Activated T-cell treated with anti-CD3 and anti-CD28 coated beads for 1 hour (primary cell): ENCODE measurements around the gene C1QC.

Experiments
- DNase-seq: peaks from one replicate; pipeline ENCODE4 v3.0.0-alpha.2; 2020; ENCODE audit warnings: low read depth

The C1QC gene

DNA sequence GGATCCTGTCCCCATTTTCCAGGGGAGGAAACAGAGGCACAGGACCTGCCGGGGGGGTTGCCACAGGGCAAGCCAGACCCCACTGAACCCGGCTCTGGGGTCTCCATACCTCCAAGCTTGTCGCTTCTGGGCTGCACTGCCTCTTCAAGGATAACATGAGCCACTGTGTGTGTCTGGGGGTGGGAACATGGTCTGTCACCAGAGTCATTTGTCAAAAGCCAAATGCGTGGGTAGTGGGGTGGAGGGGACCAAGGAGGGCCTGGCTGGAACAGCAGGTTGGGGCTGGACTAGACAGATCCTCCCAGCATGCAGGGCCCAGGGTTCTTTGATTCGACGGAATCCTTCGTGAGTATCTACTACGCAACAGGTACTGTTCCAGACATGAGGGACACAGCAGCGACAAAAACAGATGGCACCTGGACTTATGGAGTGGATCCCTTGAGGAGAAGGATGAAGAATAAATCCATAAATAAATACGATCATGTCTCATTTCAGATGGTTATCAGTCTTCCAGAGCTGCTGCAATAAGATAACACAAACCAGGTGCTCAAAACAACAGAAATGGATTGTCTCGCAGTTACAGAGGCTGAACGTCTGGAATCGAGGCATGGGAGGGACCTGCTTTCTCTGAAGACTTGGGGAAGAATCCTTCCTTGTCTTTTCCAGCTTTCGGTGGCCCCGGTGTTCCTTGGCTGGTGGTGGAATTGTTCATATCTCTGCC is 38.3 kb downstream of the C1QC start:
- no peak for DNase-seq

DNA sequence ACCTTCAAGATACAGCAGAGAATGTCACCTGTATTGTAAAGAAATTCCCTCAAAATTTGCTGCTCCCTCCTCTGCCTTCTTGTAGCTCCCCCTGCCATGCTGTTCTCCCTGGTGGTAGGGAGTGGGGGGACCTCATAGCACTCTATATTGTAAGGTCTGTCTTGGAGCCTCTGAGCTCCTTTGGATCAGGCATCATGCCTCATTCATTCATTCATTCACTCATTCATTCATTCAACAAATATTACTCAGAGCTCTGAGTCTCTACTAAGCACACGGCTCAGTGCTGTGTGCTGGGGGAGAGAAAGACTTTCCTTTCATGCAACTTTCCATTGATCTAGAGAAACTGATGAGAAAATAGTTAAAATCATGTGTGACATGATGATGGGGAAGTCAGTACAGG is 40.1 kb downstream of the C1QC start:
- DNase-seq, result no peak

DNA sequence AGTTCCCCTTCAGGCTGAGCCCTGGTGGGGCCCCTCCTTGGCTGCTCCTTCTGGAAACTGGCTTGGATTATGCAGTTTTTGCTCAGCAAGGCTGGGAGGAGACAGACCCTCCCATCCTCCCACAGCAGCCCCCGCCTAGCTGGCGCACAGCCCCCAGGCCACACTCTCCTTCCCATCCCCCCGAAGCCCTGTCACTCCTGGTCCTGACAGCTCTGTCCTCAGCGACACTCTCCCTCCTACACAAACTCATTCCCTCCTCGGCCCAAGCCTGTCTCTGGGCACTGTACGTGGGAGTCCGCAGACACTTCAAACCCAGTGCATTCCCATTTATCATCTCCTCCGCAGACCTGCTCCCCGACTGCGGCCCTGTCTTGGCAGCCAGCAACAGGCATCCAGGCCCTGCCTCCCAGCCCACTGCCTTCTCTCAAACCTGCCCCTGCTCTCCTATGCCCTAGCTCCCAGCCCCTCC is 42.2 kb downstream of the C1QC start:
- DNase-seq, result no peak

DNA sequence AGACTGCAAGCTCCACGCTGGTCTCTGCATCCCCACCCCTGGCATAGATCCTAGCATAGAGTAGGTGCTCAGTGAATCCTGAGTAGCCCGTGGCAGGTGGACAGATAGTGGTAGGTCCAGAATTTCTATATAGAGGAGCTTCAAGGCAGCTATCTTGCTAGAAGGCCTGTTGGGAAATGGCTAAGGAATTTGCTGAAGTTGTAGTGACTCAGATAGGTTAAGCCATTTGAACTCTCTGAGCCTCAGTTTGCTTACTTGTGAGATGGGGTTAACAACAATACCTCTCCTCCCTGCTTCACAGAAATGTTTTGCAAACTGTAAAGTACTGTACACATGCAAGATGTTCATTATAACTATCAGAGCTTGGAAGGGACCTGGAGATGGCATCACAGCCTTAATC is 43.8 kb downstream of the C1QC start:
- no peak for DNase-seq

DNA sequence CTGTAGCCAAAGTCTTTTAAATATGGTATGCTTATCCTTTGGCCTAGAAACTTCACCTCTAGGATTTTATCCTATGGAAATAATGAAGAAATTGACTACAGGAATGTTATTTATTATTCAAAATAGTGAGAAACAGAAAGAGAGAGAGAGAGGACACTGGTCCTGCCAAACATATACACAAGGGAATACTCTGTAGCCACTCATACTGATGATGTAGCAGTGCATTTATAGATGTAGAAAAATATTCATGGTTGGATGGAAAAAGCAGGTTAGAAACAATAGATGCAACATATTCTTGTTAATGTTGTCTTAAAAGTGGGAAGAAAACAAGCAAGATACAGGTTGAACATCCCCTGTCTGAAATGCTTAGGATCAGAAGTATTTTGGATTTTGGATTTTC is 45.0 kb downstream of the C1QC start:
- no peak for DNase-seq

DNA sequence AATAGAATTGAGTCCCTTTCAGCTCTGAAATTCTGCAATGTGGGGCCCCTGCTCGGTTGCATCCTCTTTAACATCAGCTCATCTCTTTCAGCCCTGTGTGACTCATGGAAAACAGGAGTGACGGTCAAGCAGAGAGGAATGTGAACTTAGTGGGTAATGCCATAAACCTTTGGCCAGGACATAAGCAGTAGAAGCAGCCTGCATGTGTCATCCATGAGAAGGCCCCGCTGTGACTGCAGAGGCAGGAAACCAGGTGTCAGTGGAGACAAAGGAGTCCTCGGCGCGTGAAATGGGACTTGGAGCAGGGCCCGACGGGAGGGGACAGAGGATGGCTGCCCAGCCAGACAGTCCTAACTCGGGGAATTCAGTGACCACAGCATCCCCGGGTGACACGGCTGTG is 46.1 kb downstream of the C1QC start:
- no peak for DNase-seq

DNA sequence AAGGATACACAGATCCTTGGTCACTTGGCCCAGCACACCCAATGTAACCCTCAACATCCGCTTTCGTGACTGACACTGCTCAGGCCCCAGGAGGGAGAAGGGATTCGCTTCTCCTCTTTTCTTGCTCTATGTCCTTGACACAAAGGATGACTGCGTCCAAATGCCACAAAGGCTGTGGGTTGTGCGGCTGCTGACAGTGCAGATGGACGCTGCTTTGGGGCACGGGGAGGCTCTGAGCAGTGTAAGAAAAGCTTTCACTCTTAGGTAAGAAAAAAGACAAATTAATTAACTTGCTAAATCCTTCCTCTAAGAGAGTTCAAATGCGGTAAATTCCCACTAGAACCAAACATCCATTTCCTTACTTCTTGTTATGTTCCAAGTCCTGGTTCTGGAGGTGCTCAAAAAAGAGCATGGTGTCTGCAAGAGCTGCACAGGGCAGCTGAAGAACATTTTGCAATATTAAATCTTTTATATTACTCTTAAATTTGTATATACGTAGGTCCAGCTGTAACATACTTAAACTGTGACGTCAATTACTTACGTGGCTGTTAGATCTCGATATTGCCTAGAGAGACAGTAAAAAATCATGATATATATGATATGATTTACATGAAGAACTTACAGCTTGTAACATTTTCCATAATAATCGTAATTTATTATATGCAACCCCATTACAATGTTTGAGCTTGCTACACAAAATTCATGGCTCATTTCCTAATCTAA is 47.8 kb downstream of the C1QC start:
- DNase-seq, result no peak

DNA sequence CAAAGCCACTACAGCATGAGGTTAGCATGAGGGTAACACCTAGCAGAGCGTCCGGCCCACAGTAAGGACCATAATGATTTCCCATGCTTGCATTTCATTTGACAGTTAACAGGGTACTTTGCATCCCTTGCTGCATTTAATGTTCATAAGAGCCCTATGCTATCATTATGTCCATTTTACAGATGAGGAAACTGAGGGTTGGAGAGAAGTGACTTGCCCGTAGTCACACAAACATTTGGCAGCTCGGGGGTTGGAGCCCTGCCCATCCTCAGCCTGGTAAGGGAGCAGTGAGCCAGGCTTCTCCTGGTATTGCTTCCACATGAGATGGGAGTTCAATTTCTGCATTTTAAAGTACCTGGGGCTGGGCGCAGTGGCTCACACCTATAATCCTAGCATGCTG is 50.7 kb downstream of the C1QC start:
- no peak for DNase-seq

DNA sequence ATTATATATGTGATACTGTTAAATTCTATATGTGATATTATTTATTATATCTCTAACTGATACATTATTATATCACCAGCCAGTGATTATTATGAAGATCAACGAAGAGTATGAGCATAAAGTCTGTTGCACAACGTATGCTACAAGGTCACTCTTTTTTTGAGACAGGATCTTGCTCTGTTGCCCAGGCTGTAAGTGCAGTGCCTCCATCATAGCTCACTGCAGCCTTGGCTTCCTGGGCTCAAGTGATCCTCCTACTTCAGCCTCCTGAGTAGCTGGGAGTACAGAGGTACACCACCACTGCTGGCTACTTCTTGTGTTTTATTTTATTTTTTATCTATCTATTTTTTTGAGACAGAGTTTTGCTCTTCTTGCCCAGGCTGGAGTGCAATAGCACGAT is 53.2 kb downstream of the C1QC start:
- no peak for DNase-seq
